GM11168 (cell line): Measurements from ENCODE around the gene SMIM35.

Experiments used
- in situ Hi-C: fragments of 300-500 bp; cut with MboI; formaldehyde crosslinking; loops from one replicate; pipeline ENCODE4 v1.12.0; 2022; ENCODE audit warnings: low sequenced_read_pairs; ENCODE audit not compliant: unreplicated experiment

SMIM35 gene

GRCh38 chr11:118060869-118061268, 25.9 kb downstream of the SMIM35 start:
- in situ Hi-C loops, result loop anchor here (25.0 kb wide), 1 partner anchor 649 kb away; no protein-coding TSS in a partner anchor

GRCh38 chr11:118060081-118060661, 26.6 kb downstream of the SMIM35 start:
- in situ Hi-C loops, result loop anchor here (25.0 kb wide), 1 partner anchor 648 kb away; no protein-coding TSS in a partner anchor

DNA sequence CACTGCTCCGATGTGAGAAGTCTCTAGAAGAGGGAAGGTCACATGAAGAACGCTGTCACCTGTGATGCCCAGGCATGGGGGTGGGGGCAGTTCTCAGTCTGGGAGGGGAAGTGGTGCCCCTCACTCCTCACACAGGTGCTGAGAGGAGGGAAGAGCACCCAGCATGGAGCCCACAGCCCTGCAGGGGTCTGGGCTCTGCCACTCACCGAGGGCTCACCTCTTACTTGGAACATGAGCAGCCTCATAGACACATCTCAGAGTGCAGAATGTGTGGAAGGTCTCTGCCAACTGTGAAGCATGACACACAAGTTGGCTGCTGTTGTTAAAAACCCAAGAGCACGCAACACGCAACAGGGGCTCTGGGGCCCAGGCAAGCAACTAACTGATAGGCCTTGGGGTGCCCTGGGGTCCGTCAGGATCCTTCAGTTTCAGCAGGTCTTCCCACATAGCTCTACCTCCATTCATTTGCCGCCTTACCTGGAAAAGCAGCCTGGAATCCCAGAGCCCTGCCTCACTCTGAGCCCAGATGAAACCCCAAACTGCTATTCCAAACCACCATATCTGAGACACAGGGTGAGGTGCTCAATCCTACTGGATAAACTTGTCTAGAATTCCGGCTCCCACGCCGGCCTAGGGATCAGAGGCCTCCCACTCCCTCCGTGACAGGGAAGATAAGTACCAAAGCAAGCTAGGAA, 27.4 kb downstream of the SMIM35 start:
- in situ Hi-C loops, result loop anchor here (5.0 to 25.0 kb wide), 3 partner anchors 112 to 647 kb away; no protein-coding TSS in a partner anchor

DNA sequence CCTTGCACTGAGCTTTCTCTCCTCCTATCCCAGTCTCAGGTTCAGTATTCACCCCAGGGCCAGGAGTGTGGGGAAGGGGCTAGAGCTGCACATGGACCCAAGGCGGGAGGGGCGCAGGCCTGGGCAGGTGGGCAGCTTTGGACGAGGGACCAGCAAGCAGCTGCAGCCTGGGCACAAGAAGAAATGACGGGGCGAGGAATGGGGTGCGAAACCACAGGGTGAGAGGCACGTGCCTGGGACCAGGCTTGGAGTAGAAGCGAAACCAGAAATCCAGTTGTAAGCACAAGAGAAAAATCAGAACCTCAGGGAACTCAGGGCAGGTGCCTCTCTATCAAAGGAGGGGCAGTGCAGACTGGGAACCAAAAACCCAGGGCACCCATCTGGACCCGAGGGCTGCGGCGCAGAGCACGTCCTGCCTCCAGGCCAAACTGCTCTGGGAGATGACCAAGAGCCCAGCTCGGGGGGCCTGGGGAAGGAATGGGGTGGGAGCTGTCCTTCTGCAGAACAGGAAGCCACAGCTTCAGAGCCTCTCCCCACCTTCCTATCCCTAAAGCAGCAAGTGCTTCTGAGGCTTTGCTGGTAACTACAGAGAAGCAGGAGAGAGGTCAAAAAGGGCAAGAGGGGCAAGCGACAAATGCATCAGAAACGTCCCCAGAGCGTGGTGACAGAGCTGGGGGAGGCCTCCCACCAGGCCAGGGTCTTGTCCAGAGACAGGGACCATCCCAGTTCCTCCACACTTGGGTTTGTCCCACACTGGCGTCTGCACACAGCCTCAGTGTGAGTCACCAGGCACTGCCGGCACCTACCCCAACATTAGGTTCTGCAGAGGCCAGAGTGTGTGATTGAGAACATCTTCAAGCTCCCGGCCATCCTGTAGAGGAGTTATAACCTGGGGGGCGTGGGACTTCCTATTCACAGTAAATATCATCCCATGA, 28.2 kb downstream of the SMIM35 start:
- in situ Hi-C loops, result loop anchor here (5.0 to 25.0 kb wide), 3 partner anchors 111 to 646 kb away; no protein-coding TSS in a partner anchor

DNA sequence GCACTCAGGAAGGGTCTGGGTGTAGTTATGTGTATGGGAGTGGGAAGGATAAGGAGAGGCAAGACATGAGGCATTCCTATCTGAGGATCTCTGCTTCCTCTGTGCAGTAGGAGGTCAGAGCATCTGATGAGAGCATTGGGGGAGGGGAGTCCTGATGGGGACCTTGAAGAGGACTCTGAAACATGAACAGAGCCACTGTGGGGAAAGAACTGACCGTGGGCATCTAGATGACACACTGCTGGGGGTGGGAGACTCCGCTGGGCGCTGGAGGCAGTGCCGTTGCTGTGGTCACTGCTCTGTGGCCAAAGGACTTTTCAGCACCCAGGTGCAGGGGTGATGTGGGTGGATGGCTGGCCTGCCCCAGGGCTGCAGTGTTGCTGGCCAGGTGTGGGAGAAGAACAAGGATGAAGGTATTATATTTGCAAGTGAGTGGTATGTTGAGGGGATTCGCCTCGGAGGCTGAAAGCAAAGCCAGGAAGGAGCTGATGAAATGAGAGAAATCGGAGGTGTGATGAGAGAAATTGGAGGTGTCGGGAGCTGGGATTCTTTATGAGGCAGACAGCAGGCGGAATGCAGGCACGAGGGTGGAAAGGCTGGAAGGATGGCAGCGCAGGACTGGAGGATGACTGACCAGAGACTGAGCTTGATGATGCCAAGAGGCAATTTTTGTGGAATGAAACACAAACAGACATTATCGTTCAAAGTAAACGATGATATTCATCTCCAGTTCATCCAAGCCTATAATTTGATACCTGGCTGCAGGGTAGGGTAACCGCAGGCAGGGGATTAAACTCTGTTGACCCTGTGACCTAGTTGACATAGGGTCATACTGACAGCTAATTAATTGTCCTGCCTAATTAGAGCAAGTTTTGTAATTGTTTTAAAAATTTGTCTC, 29.3 kb downstream of the SMIM35 start:
- in situ Hi-C loops, result loop anchor here (5.0 to 25.0 kb wide), 3 partner anchors 110 to 645 kb away; no protein-coding TSS in a partner anchor

DNA sequence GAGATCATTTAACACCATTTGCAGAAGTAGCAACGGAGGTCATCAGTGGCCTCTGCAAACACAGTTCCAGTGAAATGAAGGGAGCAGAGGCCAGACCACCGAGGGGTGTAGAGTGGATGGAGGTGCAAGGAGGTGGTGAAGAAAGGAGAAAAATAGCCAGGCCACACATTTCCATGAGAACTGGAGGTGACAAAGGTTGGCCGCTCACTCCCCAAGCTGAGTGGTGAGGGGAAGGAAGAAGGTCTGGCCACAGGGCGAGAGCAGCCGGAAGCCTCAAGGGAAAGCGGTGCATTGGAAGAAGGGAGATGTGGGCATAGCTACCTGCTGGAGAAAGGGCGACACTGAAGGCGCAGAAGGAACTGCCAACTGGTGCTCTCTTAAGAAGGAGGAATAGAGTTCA, 30.0 kb downstream of the SMIM35 start:
- in situ Hi-C loops, result loop anchor here (5.0 to 25.0 kb wide), 3 partner anchors 110 to 645 kb away; no protein-coding TSS in a partner anchor

DNA sequence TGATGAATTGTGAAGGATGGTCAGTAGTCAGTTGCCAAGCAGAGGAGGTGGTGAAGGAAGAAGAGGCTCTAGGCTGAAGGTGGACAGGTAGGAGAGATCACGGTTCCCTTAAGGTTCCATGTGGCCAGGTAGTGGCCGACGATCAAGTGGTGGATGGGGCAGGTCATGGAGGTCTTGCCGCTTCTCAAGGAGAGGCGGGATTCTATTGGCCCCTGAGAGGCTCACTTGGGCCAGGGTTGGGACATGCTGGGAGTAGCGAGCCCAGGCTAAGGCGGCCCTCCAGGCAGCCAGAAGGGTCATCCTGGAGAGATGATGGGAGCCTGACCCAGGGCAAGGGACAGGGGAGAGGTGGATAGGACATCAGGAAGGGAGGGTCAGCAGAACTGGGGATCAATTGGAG, 30.8 kb downstream of the SMIM35 start:
- in situ Hi-C loops, result loop anchor here (5.0 to 25.0 kb wide), 3 partner anchors 109 to 644 kb away; no protein-coding TSS in a partner anchor

- in situ Hi-C loops, result loop anchor here (5.0 to 25.0 kb wide), 3 partner anchors 108 to 643 kb away; no protein-coding TSS in a partner anchor
Observed at GRCh38 chr11:118054712-118055640, 31.8 kb downstream of the SMIM35 start.

- in situ Hi-C loops, result loop anchor here (25.0 kb wide), 1 partner anchor 640 kb away; no protein-coding TSS in a partner anchor
Observed at GRCh38 chr11:118052581-118053206, 34.1 kb downstream of the SMIM35 start.

DNA sequence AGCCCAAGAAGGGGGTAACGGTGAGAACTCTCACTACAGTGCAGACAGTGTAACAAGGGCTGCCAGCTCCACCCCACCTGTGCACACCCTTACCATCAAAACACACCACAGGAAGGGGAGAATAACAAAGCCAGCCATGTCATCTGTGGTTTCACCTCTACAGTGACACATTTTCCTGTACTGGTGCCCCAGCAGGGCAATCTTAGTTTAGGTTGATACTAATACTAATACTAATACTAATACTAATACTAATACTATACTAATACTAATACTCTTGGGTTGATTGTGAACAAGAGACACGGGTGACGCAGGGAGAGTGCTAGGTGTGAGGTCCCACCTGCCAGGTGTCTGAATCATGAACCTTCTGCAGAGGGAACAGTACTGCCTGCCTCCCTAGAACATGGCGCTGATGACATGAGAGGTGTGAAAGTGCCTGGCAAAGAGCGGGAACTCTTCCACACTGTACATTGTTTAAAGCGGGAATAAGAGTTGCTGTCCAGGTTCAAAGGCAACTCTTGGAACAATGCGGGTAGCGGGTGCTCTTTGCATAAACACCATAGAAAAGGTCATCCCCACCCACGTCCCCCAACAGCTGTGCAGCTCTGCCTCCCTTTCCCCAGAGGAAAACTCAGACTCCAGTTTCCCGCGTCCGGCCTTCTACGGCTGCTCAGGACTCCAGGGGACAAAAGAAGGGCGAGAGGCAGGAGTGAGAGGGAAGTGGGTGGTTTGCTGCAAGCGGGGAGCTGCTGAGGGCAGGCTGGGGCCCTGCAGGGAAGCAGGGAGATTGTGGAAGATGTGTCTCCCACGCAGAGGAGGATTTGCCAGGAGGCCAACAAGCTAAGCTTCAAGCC, 34.9 kb downstream of the SMIM35 start:
- in situ Hi-C loops, result loop anchor here (25.0 kb wide), 1 partner anchor 640 kb away; no protein-coding TSS in a partner anchor

- in situ Hi-C loops, result loop anchor here (25.0 kb wide), 1 partner anchor 639 kb away; no protein-coding TSS in a partner anchor
Observed at GRCh38 chr11:118051136-118051610, 35.6 kb downstream of the SMIM35 start.

DNA sequence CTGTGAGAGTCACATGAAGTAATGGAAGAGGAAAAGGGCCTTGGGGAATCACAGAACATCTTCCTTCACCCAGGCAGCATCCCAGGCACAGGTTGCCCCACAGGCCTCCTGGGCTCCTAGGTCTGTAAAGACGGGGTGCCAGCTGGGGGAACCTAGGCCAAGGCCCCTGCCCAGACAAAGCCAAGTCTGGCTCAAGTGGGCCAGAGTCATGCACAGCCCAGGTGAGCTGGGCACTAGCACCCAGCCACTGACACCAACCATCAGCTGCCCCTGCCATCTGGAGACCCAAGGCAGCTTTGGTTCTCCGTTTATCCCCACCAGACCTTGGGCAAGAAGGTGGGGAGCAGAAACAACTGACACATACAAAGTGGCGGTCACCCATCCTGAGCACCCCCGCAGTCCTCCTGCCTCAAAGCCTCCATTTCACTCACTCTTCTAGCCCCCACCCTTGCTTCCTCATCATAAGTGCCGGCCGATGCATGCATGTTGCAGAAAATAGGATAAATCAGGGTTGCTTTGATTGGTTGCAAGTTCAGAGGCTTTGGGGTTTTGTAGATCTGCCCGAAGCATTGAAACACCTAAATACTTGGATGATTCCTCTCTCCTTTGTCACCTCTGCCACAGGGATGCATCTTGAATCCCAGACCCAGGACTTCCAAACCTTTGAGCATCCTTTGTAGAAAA, 36.4 kb downstream of the SMIM35 start:
- in situ Hi-C loops, result loop anchor here (25.0 kb wide), 1 partner anchor 638 kb away; no protein-coding TSS in a partner anchor

DNA sequence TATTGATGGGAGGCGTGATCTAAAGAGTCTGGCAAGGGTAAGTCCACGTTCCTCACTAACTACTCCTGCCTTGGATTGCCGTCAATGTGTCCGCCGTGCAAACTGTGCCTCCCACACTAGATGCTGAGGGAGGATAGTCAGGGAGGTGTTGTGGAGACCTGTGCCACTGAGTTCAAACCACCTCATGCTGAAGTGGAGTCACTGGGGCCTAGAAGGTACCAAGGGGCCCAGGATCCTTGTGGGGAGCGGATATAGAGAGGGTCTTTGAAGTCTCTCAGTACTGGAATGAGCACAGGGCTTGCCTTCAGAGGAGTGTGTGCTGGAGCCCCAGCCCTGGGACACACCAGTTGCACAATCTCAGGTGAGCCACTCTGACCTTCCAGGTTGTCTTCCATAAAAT, 37.0 kb downstream of the SMIM35 start:
- in situ Hi-C loops, result loop anchor here (25.0 kb wide), 1 partner anchor 637 kb away; no protein-coding TSS in a partner anchor

DNA sequence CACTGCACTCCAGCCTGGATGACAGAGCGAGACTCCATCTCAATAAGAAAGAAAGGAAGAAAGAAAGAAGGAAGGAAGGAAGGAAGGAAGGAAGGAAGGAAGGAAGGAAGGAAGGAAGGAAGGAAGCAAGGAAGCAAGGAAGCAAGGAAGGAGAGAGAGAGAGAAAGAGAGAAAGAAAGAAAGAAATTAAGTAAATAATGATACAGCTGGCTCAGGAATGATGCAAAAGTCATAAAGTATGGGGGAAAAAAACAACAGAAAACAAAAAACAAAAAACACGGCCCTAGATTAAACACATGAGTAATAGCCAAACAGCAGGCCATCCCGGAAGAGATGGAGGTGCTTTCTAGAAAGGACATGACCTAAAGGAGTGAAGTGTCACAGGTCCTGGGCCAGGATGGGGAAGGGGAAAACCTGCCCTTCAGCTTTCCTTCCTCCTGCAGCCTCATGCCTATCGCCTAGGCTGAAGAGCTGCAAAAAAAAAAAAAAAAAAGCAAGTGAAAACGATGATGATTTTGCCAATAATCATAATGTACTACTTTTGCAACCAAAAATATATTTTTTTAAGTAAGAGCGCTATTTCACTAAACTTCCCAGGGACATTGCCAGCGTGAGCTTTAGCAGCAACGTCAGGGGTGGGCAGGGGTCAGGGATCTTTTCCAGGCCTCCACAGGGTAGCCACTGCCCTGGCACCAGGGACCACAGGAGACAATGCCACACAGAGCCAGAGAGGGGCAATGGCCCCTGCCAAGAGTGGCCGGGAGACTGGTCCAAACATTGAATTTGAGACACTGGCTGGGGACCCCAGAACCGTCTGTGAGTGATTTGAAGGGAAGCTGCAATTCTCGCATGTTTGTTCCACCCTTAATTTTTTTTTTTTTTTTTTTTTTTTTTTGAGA, 38.0 kb downstream of the SMIM35 start:
- in situ Hi-C loops, result no loop called here

DNA sequence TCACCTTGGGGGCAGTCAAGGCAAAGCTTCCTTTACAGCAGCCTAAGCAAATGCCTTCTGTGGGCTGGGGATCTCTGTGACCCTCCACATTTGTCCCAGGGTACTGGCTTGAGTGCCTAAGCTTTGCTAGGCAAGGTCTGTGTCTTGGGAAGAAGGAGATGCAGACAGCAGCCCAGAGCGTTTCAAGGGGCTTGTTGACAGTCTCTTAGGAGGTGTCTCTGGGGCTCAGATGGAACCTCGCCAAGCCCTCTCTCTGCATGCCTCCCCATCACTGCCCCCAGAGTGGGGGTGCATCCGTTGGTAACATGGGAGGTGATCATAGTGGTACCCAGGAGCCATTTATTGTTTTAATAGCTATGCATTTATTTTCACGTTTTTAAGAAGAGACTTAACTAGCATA, 39.0 kb downstream of the SMIM35 start:
- in situ Hi-C loops, result no loop called here
